H1 (cell line): ENCODE measurements around the gene APOM. TPM values are rescaled to one million over a fixed set of nuclear protein-coding genes. Genes with fewer than 3 reads are reported as not detected.

Source experiments
- CTCF ChIA-PET: fragments of 300-600 bp; sonication (Branson Sonifier 250); formaldehyde crosslinking; loops from one replicate; lab custom pipeline; 2021; ENCODE audit not compliant: partially characterized antibody; lab: Charles Lee
- POLR2A ChIA-PET: fragments of 300-600 bp; sonication (Branson Sonifier 250); formaldehyde crosslinking; loops from one replicate; lab custom pipeline; 2021; ENCODE audit warnings: inconsistent platforms; ENCODE audit not compliant: partially characterized antibody; lab: Charles Lee
- DNase-seq, 2 experiments: peaks; one replicate each; pipeline versions ENCODE4 v3.0.0 to v3.0.0-alpha.2; 2010 to 2022; ENCODE audit warnings: low spot score in 2 of 2, low read depth in 1 of 2, mixed read lengths in 1 of 2
- FAIRE-seq: peaks from 2 replicates; lab custom pipeline; 2011; peaks lifted over from hg19 to GRCh38; lab: Jason Lieb, UNC
- H2AFZ ChIP-seq: 2 replicates; pipeline ENCODE4 v1.8.1; 2012; ENCODE audit warnings: low read length, inconsistent platforms
- H2AK5ac ChIP-seq: 2 replicates; pipeline ENCODE4 v1.6.1; 2013; ENCODE audit warnings: low read depth, low read length
- H2BK120ac ChIP-seq: replicated peaks from 2 replicates; pipeline ENCODE3; 2013; ENCODE audit warnings: low read depth, low read length, inconsistent platforms
- H2BK12ac ChIP-seq: 2 replicates; pipeline ENCODE4 v1.6.1; 2013; ENCODE audit warnings: low read depth, low read length
- H2BK15ac ChIP-seq: 2 replicates; pipeline ENCODE4 v1.6.1; 2013; ENCODE audit warnings: low read length
- H2BK20ac ChIP-seq: 2 replicates; pipeline ENCODE4 v1.6.1; 2013; ENCODE audit warnings: low read length
- H2BK5ac ChIP-seq: 2 replicates; pipeline ENCODE4 v1.6.1; 2013; ENCODE audit warnings: low read depth, low read length
- H3K14ac ChIP-seq: 2 replicates; pipeline ENCODE4 v1.6.1; 2013; ENCODE audit warnings: inconsistent platforms; ENCODE audit not compliant: insufficient read length
- H3K18ac ChIP-seq: 2 replicates; pipeline ENCODE4 v1.6.1; 2013; ENCODE audit warnings: low read length; ENCODE audit errors: extremely low read depth
- H3K23ac ChIP-seq: 2 replicates; pipeline ENCODE4 v1.6.1; 2013; ENCODE audit warnings: inconsistent platforms; ENCODE audit not compliant: insufficient read length
- H3K23me2 ChIP-seq: 2 replicates; pipeline ENCODE4 v1.6.1; 2013; ENCODE audit warnings: low read depth, low read length
- H3K27ac ChIP-seq: 2 replicates; pipeline ENCODE4 v1.6.1; 2011; ENCODE audit warnings: low read depth, low read length, inconsistent platforms
- H3K27me3 ChIP-seq, 4 experiments: replicated peaks in 1 of 4; 1 replicate in 1 of 4; 2 replicates in 3 of 4; pipeline versions ENCODE4 v1.6.1 to v1.8.1; 2011 to 2013; ENCODE audit warnings: low read length in 3 of 4, mild to moderate bottlenecking in 3 of 4, inconsistent platforms in 2 of 4, mixed read lengths in 2 of 4, moderate library complexity in 1 of 4; ENCODE audit not compliant: control insufficient read depth in 3 of 4, insufficient read depth in 3 of 4; ENCODE audit errors: extremely low read depth in 1 of 4
- H3K36me3 ChIP-seq, 4 experiments: 2 replicates each; pipeline versions ENCODE4 v1.6.1 to v1.8.1; 2011 to 2013; ENCODE audit warnings: mild to moderate bottlenecking in 4 of 4, low read length in 3 of 4, moderate library complexity in 2 of 4, control low read depth in 1 of 4, inconsistent platforms in 1 of 4; ENCODE audit not compliant: insufficient read depth in 4 of 4, control insufficient read depth in 2 of 4
- H3K4ac ChIP-seq: replicated peaks from 2 replicates; pipeline ENCODE3; 2013; ENCODE audit warnings: low read length, low read depth, mixed read lengths, inconsistent platforms; ENCODE audit not compliant: insufficient read length
- H3K4me1 ChIP-seq, 4 experiments: replicated peaks in 1 of 4; 1 replicate in 1 of 4; 2 replicates in 3 of 4; pipeline versions ENCODE4 v1.6.1 to v1.8.1; 2011 to 2013; ENCODE audit warnings: low read length in 3 of 4, inconsistent platforms in 2 of 4, mixed read lengths in 1 of 4; ENCODE audit not compliant: insufficient read depth in 4 of 4, control insufficient read depth in 3 of 4
- H3K4me2 ChIP-seq, 2 experiments: 2 replicates each; pipeline versions ENCODE4 v1.6.1 to v1.8.1; 2011 to 2013; ENCODE audit warnings: low read depth in 2 of 2, low read length in 2 of 2, control low read depth in 1 of 2, inconsistent platforms in 1 of 2, mild to moderate bottlenecking in 1 of 2; ENCODE audit not compliant: insufficient read depth in 1 of 2
- H3K4me3 ChIP-seq, 4 experiments: fragments of 200-600, 300-600 bp in 1 of 4; sonication (generic), shearing (Covaris generic), sonication (Bioruptor Twin) in 1 of 4; 2 replicates each; pipeline versions ENCODE4 v1.5.1 to v1.8.1; 2011 to 2016; ENCODE audit warnings: low read length in 4 of 4, low read depth in 3 of 4, control low read depth in 2 of 4, inconsistent platforms in 2 of 4, mild to moderate bottlenecking in 2 of 4, mixed read lengths in 1 of 4, moderate library complexity in 1 of 4; ENCODE audit not compliant: insufficient read depth in 2 of 4; ENCODE audit errors: extremely low read depth in 1 of 4
- H3K56ac ChIP-seq: replicated peaks from 2 replicates; pipeline ENCODE3; 2013; ENCODE audit warnings: low read depth, mild to moderate bottlenecking, mixed read lengths, low read length, inconsistent platforms; ENCODE audit not compliant: insufficient read length
- H3K79me1 ChIP-seq: 2 replicates; pipeline ENCODE4 v1.6.1; 2013; ENCODE audit warnings: low read depth, low read length, control low read depth
- H3K79me2 ChIP-seq, 2 experiments: 2 replicates each; pipeline versions ENCODE4 v1.6.1 to v1.8.1; 2012 to 2013; ENCODE audit warnings: low read length in 2 of 2, mild to moderate bottlenecking in 2 of 2, inconsistent platforms in 1 of 2; ENCODE audit not compliant: insufficient read depth in 2 of 2, control insufficient read depth in 1 of 2
- H3K9ac ChIP-seq, 4 experiments: replicated peaks in 1 of 4; 1 replicate in 1 of 4; 2 replicates in 3 of 4; pipeline versions ENCODE4 v1.6.1 to v1.8.1; 2011 to 2013; ENCODE audit warnings: low read depth in 3 of 4, low read length in 3 of 4, control low read depth in 2 of 4, mild to moderate bottlenecking in 2 of 4, moderate library complexity in 2 of 4, inconsistent platforms in 1 of 4; ENCODE audit errors: extremely low read depth in 1 of 4
- H3K9me3 ChIP-seq, 2 experiments: 2 replicates each; pipeline versions ENCODE4 v1.6.1 to v1.8.1; 2012 to 2013; ENCODE audit warnings: mild to moderate bottlenecking in 2 of 2, moderate library complexity in 2 of 2, control low read depth in 1 of 2, inconsistent platforms in 1 of 2, low read depth in 1 of 2, low read length in 1 of 2, mixed read lengths in 1 of 2; ENCODE audit not compliant: insufficient read depth in 2 of 2
- H4K20me1 ChIP-seq, 2 experiments: replicated peaks in 1 of 2; 2 replicates each; pipeline versions ENCODE3 to v1.8.1; 2011 to 2013; ENCODE audit warnings: inconsistent platforms in 2 of 2, low read length in 2 of 2, mild to moderate bottlenecking in 1 of 2; ENCODE audit not compliant: insufficient read depth in 2 of 2, control insufficient read depth in 1 of 2
- H4K5ac ChIP-seq: 2 replicates; pipeline ENCODE4 v1.6.1; 2013; ENCODE audit warnings: low read length, low read depth, mixed read lengths, inconsistent platforms; ENCODE audit not compliant: insufficient read length
- H4K8ac ChIP-seq: 2 replicates; pipeline ENCODE4 v1.8.0; 2013; ENCODE audit warnings: mild to moderate bottlenecking, moderate library complexity, low read length, inconsistent platforms; ENCODE audit not compliant: insufficient read depth; ENCODE audit errors: extremely low read depth
- H4K91ac ChIP-seq: replicated peaks from 2 replicates; pipeline ENCODE3; 2013; ENCODE audit warnings: low read length, mixed read lengths, inconsistent platforms; ENCODE audit not compliant: insufficient read length
- NANOG ChIP-seq: IDR thresholded peaks from 2 replicates; pipeline ENCODE4 v1.6.1; 2011; ENCODE audit warnings: low read length, low read depth, mild to moderate bottlenecking, inconsistent platforms; ENCODE audit not compliant: insufficient read depth, poor library complexity, severe bottlenecking
- POLR2AphosphoS5 ChIP-seq: IDR thresholded peaks from 2 replicates; pipeline ENCODE4 v1.6.1; 2011; ENCODE audit warnings: low read depth, low read length
- WGBS, 2 experiments: shearing (Covaris generic) in 1 of 2; methylation state at CpG; one replicate each; pipeline versions ENCODE4 v1.1.6 to v1.1.7; 2013 to 2015; ENCODE audit warnings: low lambda C conversion rate in 2 of 2, mixed read lengths in 2 of 2, inconsistent platforms in 1 of 2, low coverage in 1 of 2, missing lambda C conversion rate in 1 of 2; ENCODE audit not compliant: insufficient replicate concordance in 2 of 2, insufficient coverage in 1 of 2, insufficient read length in 1 of 2; ENCODE audit errors: extremely low coverage in 1 of 2, missing lambda C conversion rate in 1 of 2; 5-methylcytosine and 5-hydroxymethylcytosine counted together
- polyA plus RNA-seq, 7 experiments: library from polyadenylated mRNA; depleted of rRNA in 3 of 7; stranded (reverse) in 5 of 7; unstranded in 2 of 7; fragments of >200 nt in 5 of 7; fragments of 200-250 nt in 2 of 7; gene quantifications; 1 replicate in 5 of 7; 2 replicates in 1 of 7; 4 replicates in 1 of 7; pipeline versions ENCODE4 v1.2.1 to v1.2.3, GENCODE V29; 2011 to 2013; ENCODE audit warnings: missing spikeins in 2 of 7, mixed read lengths in 2 of 7
- total RNA-seq: library from RNA; stranded (reverse); fragmentation: NEBNext Ultra II Directional; extraction: Animal tissue kit (Norgen Biotek cat#: 25700); gene quantifications from 2 replicates; pipeline ENCODE4 v1.2.1, GENCODE V29; 2021

The APOM gene
- total and polyA plus RNA-seq, 2 of the 8 experiments (the other 6 are each of a cell fraction or from before 2014, with no cell fraction given), result 3.4 to 12.0 TPM

DNA sequence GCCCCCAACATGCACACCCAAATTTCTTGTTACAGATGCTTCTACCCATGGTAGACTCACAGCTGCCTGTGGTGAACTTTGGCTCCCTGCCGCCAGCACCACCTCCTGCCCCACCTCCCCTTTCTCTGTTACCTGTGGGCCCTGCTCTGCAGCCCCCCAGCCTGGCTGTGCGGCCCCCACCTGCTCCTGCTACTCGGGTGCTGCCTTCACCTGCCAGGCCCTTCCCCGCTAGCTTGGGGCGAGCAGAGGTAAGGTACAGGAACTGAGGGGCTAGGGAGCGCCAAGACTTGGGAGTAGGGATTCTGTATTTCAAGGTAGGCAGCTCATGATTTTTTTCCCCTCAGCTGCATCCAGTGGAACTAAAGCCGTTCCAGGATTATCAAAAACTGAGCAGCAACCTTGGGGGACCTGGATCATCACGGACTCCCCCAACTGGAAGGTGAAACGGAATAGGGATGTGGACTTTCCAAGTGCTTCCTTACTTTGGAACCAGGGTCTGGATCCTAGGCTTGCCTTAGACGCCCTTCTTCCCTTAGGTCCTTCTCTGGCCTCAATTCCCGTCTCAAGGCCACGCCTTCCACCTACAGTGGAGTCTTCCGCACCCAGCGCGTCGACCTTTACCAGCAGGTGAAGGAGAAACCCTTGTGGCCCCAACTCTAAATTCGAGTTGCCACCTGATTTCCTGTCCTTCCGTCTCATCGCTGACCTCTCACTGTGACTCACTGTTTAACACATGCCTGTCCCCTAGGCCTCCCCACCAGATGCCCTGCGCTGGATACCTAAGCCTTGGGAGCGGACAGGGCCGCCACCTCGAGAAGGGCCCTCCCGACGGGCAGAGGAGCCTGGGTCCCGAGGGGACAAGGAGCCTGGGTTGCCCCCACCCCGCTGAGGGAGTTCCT is 18.7 kb upstream of the APOM start:
- DNase-seq, result no peak
- WGBS, 2 experiments, result 91% methylated on average over 26 of the region's 27 CpGs; no CpG with 5 or more reads in 1 of the 2 experiments
- Histone ChIP-seq H3K27ac (no peak overlapping the region), H3K4me3 (no peak overlapping the region), H3K4ac (no peak overlapping the region), H2BK20ac (no peak overlapping the region), H3K4me1 (no peaks in the 10 kb centered on the region), H3K23me2 (no peaks in the 10 kb centered on the region), H3K9me3 (no peaks in the 10 kb centered on the region), H3K56ac (no peak overlapping the region), H3K4me2 (no peak overlapping the region), H3K27me3 (no peaks in the 10 kb centered on the region), H2BK15ac (no peak overlapping the region), H2AFZ (no peak overlapping the region), H4K91ac (no peak overlapping the region), H3K79me1 (peaks cover 3% of the 10 kb centered on the region; the same call in 1 of the 2 replicates), H4K20me1 (peaks cover 18 to 19% of the 10 kb centered on the region in 2 experiments), H3K14ac (no peak overlapping the region), H2BK5ac (no peak overlapping the region), H3K79me2 (no peaks in the 10 kb centered on the region; a peak in 1 of 4 replicates), H2AK5ac (no peak overlapping the region), H4K8ac (no peak overlapping the region), H2BK12ac (no peak overlapping the region), H4K5ac (no peak overlapping the region), H3K23ac (no peak overlapping the region), H3K9ac (no peak overlapping the region), H3K18ac (no peak overlapping the region), H3K36me3 (peaks cover 65 to 98% (median 83%) of the 10 kb centered on the region in 4 experiments), H2BK120ac (no peak overlapping the region)
- FAIRE-seq, result no peak
- ChIA-PET POLR2A (interaction anchor here (1.0 to 34.9 kb wide), 9 partner anchors 8 to 159 kb away, joined by 3 to 883 read pairs (median 7); partner anchors contain the start of genes APOM, BAG6, C6orf47 and CSNK2B), CTCF (interaction anchor here (1.0 to 1.9 kb wide), 4 partner anchors 8 to 86 kb away, joined by 3 to 10 read pairs (median 4); partner anchors contain the start of gene C6orf47)
- TF ChIP-seq NANOG (no peak), POLR2AphosphoS5 (peak; percentile 26; the same call in 1 of the 2 replicates)
